GM18907 (cell line): ENCODE data around the gene OGDH.
A peak's percentile ranks its signal among the peaks of the same experiment; 100 is the strongest.
"Not testable (repeated sequence)": the region's sequence is repeated elsewhere in the genome, so short reads cannot be mapped to it uniquely, and the experiment has no call there.

Experiments
- ATAC-seq: cut with Tn5 transposase; IDR thresholded peaks from one replicate; pipeline ENCODE4 v1.9.1; 2021; ENCODE audit warnings: mild to moderate bottlenecking, moderate library complexity; ENCODE audit not compliant: unreplicated experiment

Gene OGDH

DNA sequence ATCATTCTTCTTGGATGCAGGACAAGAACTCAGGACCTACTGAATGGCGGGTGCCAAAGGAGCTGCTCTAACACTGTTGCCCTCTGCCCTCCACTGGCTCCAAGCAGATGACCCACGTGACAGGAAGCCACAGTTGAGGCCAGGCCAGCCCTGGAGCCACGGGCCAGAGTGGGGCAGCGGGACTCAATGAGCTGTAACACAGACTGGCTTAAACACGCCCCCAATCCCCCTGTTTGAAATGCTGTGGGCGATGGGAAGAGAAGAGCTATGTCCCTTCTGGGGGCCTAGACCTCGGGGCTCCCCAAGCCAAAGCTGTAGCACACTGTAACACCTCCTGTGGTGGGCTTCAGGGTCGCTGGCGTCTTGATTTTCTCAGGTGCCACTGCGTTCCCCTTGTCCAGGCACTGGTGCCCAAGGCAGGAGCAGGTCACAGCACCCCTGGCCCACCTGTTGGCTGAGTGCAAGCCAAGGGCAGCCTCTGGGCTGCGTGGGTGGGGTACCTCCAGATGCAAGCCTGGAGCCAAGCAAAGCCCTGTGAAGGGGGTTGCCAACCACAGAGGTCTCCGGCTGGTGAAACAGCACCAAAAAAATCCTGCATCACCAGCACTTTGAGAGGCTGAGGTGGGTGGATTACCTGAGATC is 123.6 kb downstream of the OGDH start:
- no peak for ATAC-seq

DNA sequence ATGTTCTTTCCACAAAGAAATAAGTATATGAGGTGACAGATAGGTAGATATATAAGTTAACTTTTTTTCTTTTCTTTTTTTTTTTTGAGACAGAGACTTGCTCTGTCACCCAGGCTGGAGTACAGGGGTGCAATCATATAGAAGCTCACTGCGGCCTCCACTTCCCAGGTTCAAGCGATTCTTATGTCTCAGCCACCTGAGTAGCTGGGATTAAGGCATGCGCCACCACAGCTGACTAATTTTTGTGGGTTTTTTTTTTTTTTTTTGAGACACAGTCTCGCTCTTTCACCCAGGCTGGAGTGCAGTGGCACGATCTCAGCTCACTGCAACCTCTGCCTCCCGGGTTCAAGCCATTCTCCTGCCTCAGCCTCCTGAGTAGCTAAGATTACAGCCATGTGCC is 126.5 kb downstream of the OGDH start:
- ATAC-seq = not testable (repeated sequence)

GRCh38 chr7:44733708-44734481 is 127.5 kb downstream of the OGDH start:
- no peak for ATAC-seq

- ATAC-seq = peak; percentile 71
Measured at GRCh38 chr7:44735403-44736165, 129.2 kb downstream of the OGDH start.

- ATAC-seq = no peak
Measured at GRCh38 chr7:44736896-44737295, 130.5 kb downstream of the OGDH start.

DNA sequence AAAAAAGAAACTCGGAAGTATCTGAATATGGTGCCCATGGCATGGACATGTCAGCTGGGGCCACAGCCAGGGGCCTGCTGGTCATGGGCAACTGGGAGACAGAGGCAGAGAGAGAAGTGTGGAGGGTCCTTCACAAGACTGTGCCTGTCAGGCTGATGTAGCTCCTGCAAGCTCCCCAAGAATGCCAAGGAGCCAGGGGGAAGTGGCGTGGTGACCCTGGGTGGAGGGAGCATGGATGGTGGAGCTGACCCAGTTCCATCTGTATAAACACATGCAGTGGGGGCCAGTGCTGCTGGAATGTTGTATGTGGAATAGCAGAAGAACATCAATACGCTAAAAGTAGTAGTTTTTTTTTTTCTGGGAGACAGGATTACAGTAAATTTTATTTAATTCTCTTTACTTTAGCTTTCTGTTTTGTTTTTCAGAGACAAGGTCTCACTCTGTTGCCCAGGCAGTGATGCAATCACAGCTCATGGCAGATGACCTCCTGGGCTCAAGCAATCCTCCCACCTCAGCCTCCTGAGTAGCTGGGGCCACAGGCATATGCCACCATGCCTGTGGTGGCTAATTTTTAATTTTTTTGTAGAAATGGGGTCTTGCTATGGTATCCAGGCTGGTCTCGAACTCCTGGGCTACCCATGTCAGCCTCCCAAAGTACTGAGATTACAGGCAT is 131.8 kb downstream of the OGDH start:
- no peak for ATAC-seq

GRCh38 chr7:44738876-44739665 is 132.6 kb downstream of the OGDH start:
- ATAC-seq = no peak

GRCh38 chr7:44740055-44740454 is 133.6 kb downstream of the OGDH start:
- ATAC-seq = no peak

DNA sequence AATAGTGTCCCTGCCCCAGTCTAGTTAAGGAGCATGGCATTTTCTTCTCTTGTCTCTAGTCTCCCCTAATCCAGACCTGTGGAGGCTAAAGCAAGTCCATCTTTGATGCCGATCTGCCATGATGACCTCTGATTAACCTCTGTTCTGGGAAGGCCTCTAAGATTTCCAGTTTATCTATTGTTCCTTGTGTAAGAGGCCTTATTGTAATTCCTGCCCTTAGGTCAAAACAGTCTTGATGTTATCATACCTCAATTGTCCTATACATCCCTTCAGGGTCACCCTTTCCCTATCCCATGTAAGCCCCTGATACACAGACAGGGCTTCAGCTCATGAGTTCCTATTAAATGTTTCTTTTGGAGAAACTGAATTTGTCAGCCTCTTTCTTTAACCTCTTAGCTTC is 137.3 kb downstream of the OGDH start:
- ATAC-seq = no peak

- ATAC-seq = peak; percentile 63
Measured at GRCh38 chr7:44748045-44748947, 141.9 kb downstream of the OGDH start, which contains the start of gene ZMIZ2. ZMIZ2 (plus strand) TSS chr7:44748847; CDS start chr7:44756250, 7,403 bp downstream.

GRCh38 chr7:44748948-44749731 is 142.7 kb downstream of the OGDH start:
- peak; percentile 23 for ATAC-seq

DNA sequence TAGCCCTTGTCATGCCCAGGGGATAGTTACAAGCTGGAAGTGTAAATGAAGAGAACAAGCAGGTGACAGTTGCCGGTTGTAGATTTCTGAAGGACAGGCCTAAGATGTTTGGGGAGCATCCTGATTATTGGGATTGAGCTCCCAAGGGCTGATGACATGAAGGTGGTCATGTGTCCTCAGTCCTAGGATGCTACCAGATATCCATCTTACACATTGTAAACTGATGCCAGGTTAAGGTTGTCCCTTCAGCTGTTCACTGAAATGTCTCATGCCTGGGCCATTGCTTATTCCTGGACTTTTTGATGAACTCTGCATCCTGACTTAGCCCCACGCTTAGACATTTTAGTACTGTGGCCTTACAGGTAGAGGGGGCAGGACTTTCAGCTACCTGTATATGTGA is 143.6 kb downstream of the OGDH start:
- ATAC-seq = no peak

- no peak for ATAC-seq
Measured at GRCh38 chr7:44750424-44750823, 144.0 kb downstream of the OGDH start.

DNA sequence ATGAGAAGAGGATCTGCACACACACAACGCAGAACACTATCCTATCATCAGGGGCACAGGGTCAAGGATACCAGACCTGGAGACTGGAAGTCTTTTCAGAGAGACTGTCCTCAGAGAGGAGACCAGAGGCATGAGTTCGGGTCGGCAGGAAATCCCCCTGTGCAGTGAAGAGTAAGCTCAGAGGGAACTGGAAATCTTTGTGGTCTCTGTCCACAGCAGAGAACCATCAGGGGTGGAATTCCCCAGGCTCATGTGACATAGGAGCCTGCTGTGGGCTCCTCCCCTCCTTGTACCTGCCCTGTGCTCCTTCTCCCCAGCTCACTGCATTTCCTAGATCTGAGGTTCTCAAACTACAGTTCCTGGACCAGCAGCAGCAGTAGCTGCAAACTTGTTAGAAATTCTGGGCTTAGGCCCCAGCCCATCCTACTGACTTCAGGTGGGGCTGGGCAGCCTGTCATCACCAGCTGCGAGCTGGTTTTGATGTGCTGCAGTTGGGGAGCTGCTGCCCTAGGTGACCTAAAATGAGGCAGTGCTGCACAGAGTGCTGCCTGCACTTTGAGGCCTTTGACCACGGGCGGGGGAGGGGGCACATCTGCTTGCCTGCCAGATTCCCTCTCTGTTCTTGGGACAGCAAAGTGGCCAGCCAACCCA is 144.6 kb downstream of the OGDH start:
- peak; percentile 67 for ATAC-seq

DNA sequence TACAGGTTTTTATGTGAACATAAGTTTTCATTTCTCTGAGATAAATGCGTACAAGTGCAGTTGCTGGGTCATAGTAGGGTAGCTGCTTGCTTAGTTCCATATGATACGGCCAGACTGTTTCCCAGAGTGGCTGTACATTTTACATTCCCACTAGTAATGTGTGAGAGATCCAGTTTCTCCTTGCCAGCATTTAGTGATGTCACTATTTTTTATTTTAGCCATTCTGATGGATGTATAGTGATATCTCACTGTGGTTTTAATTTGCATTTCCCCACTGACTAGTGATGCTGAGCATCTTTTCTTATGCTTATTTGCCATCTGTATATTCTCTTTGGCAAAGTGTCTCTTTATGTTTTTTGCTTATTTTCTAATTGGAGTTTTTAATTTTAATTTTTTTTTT is 146.4 kb downstream of the OGDH start:
- no peak for ATAC-seq

DNA sequence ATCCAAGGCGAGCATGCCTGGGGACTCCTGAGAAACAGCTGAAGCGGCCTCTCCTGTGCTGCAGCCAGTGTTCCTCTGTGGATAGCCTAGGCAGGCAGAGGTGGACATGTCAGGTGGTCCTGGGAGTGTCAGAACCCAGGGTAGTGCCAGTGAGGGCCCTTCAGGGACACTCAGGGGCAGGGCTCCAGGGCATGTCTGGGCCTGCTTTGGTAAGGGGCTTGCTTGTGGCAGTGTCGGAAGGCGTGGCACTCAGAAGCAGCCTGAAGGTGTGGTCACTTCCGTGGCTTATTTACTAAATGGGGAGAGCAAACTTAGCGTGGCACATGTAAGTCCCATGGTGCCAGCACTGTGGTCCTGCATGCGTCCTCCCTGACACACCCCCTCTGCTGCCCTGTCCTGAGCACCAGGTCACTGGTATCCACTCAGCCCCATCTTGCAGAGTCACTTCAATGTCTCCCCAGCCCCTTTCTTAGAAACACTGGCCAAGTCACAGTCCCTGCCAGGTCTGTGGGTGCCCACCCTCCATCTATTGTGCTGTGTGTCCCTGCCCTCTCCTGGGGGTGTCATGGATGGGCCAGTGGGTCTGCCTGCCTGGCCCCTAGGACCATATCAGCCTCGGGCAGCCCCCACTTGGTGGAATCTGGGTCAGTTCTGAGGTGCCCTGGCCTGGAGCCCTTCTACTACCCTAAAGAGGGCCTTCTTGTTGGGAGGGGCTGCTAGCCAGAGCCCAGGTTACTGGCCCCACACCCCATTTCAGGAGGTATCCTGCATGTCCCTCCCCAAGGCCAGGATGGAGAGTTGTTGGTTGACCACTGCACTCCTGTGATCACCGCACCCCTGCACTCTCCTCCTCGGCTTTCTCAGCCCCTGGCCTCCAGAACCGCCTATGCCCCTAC is 148.6 kb downstream of the OGDH start:
- ATAC-seq = no peak
